C4-2B (cell line): Measurements from ENCODE around the gene LMF1.
"Not testable (repeated sequence)": the region's sequence is repeated elsewhere in the genome, so short reads cannot be mapped to it uniquely, and the experiment has no call there.

Source experiments
- CTCF ChIP-seq: fragments of 450-650 bp; conservative IDR thresholded peaks from 2 replicates; pipeline ENCODE4 v1.5.1; 2017; ENCODE audit warnings: mild to moderate bottlenecking
- ZFX ChIP-seq: fragments of 450-650 bp; IDR thresholded peaks from 2 replicates; pipeline ENCODE4 v1.6.1; 2017

- not testable (repeated sequence) for TF ChIP-seq CTCF, ZFX
Observed at GRCh38 chr16:858441-858840, 112.3 kb downstream of the LMF1 start.
